ENCODE measurements around the gene DIS3L2.

GRCh38 chr2:232278534-232278933 lies 317.0 kb downstream of the DIS3L2 start:
- TF ChIP-seq POLR2AphosphoS5 (IDR thresholded peaks at IDR 0.05; ENCODE audit: low read depth, low read length) (no peak), POLR2A (IDR thresholded peaks at IDR 0.05; ENCODE audit: low read depth, low read length) (no peak), TAF1 (IDR thresholded peaks at IDR 0.05; ENCODE audit: borderline replicate concordance, low read depth, low read length) (no peak)

All from GM12892 (cell line).